ENCODE measurements around the gene CEBPB.

GRCh38 chr20:50192364-50193198 lies 2.0 kb downstream of the CEBPB start:
- TF ChIP-seq CTCF (conservative IDR thresholded peaks at IDR 0.05 in 1 of 2, IDR thresholded peaks at IDR 0.05 in 1 of 2; ENCODE audit: extremely low read depth in 1 of 2, insufficient read depth in 1 of 2, low read depth in 1 of 2, low read length in 2 of 2) (no peak), EZH2 (IDR thresholded peaks at IDR 0.05; ENCODE audit: borderline replicate concordance, low read length) (no peak)
